Astrocyte (in vitro differentiated cells and primary cell): Measurements from ENCODE around the gene SEMA4D. TPM values are rescaled to one million over a fixed set of nuclear protein-coding genes. Genes with fewer than 3 reads are reported as not detected.

Experiments used
- DNase-seq: peaks from one replicate; pipeline ENCODE4 v3.0.0-alpha.2; 2010; ENCODE audit warnings: low read depth
- FAIRE-seq: peaks from 2 replicates; lab custom pipeline; 2011; peaks lifted over from hg19 to GRCh38; lab: Jason Lieb, UNC
- H2AFZ ChIP-seq: 2 replicates; pipeline ENCODE4 v1.6.0; 2012; ENCODE audit warnings: low read depth, low read length, inconsistent platforms
- H3K27ac ChIP-seq: 2 replicates; pipeline ENCODE4 v1.5.1; 2011; ENCODE audit warnings: low read depth, low read length, inconsistent platforms
- H3K27me3 ChIP-seq: 2 replicates; pipeline ENCODE4 v1.6.0; 2011; ENCODE audit warnings: low read length, inconsistent platforms; ENCODE audit not compliant: insufficient read depth
- H3K36me3 ChIP-seq: 2 replicates; pipeline ENCODE4 v1.5.1; 2011; ENCODE audit warnings: low read length, inconsistent platforms; ENCODE audit not compliant: insufficient read depth
- H3K4me1 ChIP-seq: 2 replicates; pipeline ENCODE4 v1.5.1; 2011; ENCODE audit warnings: low read length, inconsistent platforms; ENCODE audit not compliant: insufficient read depth
- H3K4me2 ChIP-seq: 2 replicates; pipeline ENCODE4 v1.6.0; 2012; ENCODE audit warnings: low read length, inconsistent platforms
- H3K4me3 ChIP-seq: 2 replicates; pipeline ENCODE4 v1.5.1; 2011; ENCODE audit warnings: low read depth, mild to moderate bottlenecking, low read length, inconsistent platforms; ENCODE audit not compliant: insufficient read depth
- H3K79me2 ChIP-seq: 2 replicates; pipeline ENCODE4 v1.6.0; 2012; ENCODE audit warnings: mild to moderate bottlenecking, low read length, inconsistent platforms; ENCODE audit not compliant: insufficient read depth
- H3K9ac ChIP-seq: 2 replicates; pipeline ENCODE4 v1.6.0; 2012; ENCODE audit warnings: mild to moderate bottlenecking, low read length, inconsistent platforms
- H3K9me3 ChIP-seq: 2 replicates; pipeline ENCODE4 v1.5.1; 2012; ENCODE audit warnings: low read depth, mild to moderate bottlenecking, low read length, inconsistent platforms; ENCODE audit not compliant: insufficient read depth
- H4K20me1 ChIP-seq: 2 replicates; pipeline ENCODE4 v1.6.0; 2012; ENCODE audit warnings: low read length, inconsistent platforms; ENCODE audit not compliant: insufficient read depth
- H3K27ac Mint-ChIP-seq: one replicate; pipeline ENCODE4 v1.8.0; 2021; ENCODE audit warnings: mild to moderate bottlenecking, mixed read lengths; ENCODE audit not compliant: unreplicated experiment
- H3K27me3 Mint-ChIP-seq: one replicate; pipeline ENCODE4 v1.8.0; 2021; ENCODE audit warnings: low read depth, mixed read lengths; ENCODE audit not compliant: unreplicated experiment
- H3K36me3 Mint-ChIP-seq: one replicate; pipeline ENCODE4 v1.8.0; 2021; ENCODE audit warnings: low read depth, mixed read lengths; ENCODE audit not compliant: unreplicated experiment
- H3K4me1 Mint-ChIP-seq: one replicate; pipeline ENCODE4 v1.8.0; 2021; ENCODE audit warnings: low read depth, mixed read lengths; ENCODE audit not compliant: unreplicated experiment
- H3K4me3 Mint-ChIP-seq: one replicate; pipeline ENCODE4 v1.8.0; 2021; ENCODE audit warnings: mild to moderate bottlenecking, moderate library complexity, mixed read lengths; ENCODE audit not compliant: unreplicated experiment
- H3K9me3 Mint-ChIP-seq: one replicate; pipeline ENCODE4 v1.8.0; 2021; ENCODE audit warnings: mild to moderate bottlenecking, mixed read lengths; ENCODE audit not compliant: unreplicated experiment
- CTCF ChIP-seq: IDR thresholded peaks from 2 replicates; pipeline ENCODE4 v1.5.1; 2011; ENCODE audit warnings: low read depth, mild to moderate bottlenecking, inconsistent platforms, low read length, moderate library complexity; ENCODE audit not compliant: insufficient read depth
- EZH2 ChIP-seq: IDR thresholded peaks from 2 replicates; pipeline ENCODE4 v1.6.1; 2012; ENCODE audit warnings: mild to moderate bottlenecking, low read length, inconsistent platforms; ENCODE audit not compliant: insufficient read depth
- total RNA-seq: library from RNA; stranded (reverse); gene quantifications from 2 replicates; pipeline ENCODE4 v1.2.1, GENCODE V29; 2021

The SEMA4D gene
- total RNA-seq, 1 donor from 2014 or later: 6.2 TPM

DNA sequence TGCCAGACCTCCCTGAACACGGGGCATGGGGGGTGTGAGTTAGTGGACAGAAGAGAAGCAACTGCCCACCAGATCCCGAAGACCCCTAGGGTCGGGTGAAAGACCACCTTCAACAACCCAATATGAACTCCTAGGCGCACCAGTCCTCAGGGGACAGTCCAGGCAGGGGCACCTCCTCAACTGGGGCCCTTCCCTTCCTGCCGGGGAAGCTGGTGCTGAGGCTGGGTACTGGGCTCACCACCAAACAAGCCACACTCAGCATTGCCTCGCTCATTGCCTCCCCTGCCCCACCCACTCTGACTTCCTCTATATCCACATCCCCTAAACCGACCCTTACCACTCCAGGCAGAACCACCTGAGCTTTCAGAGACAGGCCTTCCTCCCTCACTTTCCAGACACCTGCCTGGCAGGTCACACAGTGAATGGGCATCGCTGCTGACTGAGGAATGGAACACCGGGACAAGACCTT is 42.5 kb downstream of the SEMA4D start:
- Histone ChIP-seq H3K36me3 (no peaks in the 10 kb centered on the region), H4K20me1 (no peaks in the 10 kb centered on the region), H3K4me1 (no peaks in the 10 kb centered on the region), H3K27me3 (no peaks in the 10 kb centered on the region), H3K9ac (no peak overlapping the region), H3K4me3 (no peak overlapping the region), H3K79me2 (no peaks in the 10 kb centered on the region), H3K27ac (no peak overlapping the region), H2AFZ (no peak overlapping the region), H3K9me3 (no peaks in the 10 kb centered on the region), H3K4me2 (no peak overlapping the region)
- H3K9me3 Mint-ChIP-seq: no peaks in the 10 kb centered on the region
- peaks cover 8% of the 10 kb centered on the region for H3K27me3 Mint-ChIP-seq
- no peak for TF ChIP-seq EZH2
- no peak for TF ChIP-seq CTCF
- DNase-seq: no peak
- H3K27ac Mint-ChIP-seq: no peak overlapping the region
- no peaks in the 10 kb centered on the region for H3K36me3 Mint-ChIP-seq
- peaks cover 8% of the 10 kb centered on the region for H3K4me1 Mint-ChIP-seq
- FAIRE-seq: no peak
- H3K4me3 Mint-ChIP-seq: no peak overlapping the region

GRCh38 chr9:89454498-89455355 is 43.2 kb downstream of the SEMA4D start:
- Mint-ChIP-seq H3K4me1 (peaks cover 8% of the 10 kb centered on the region), H3K27ac (no peak overlapping the region), H3K36me3 (no peaks in the 10 kb centered on the region), H3K27me3 (peaks cover 8% of the 10 kb centered on the region), H3K9me3 (no peaks in the 10 kb centered on the region), H3K4me3 (no peak overlapping the region)
- Histone ChIP-seq H2AFZ (no peak overlapping the region), H3K36me3 (no peaks in the 10 kb centered on the region), H3K4me3 (no peak overlapping the region), H3K79me2 (no peaks in the 10 kb centered on the region), H3K4me1 (no peaks in the 10 kb centered on the region), H4K20me1 (no peaks in the 10 kb centered on the region), H3K27me3 (no peaks in the 10 kb centered on the region), H3K9me3 (no peaks in the 10 kb centered on the region), H3K27ac (no peak overlapping the region), H3K9ac (no peak overlapping the region), H3K4me2 (no peak overlapping the region)
- FAIRE-seq (no peak), DNase-seq (no peak)
- TF ChIP-seq CTCF (no peak), EZH2 (no peak)

DNA sequence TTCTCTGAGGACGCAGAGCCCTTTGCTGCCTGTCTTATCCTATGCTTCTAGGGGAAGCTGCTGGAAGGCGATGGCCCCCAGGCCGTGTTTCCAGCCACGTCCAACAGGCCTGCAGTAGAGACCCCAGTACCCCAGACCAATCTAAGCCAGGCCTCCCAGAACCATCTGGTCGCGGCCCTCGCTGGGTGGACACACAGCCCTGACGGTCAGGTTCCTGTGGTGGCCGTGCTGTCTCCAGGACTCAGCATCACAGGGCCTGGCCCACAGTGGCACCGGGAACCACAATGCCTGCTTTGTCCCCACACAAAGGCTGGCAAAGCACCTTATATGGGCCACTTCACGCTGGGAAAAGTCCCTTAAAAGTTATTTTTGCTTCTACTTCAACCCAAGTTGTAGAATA is 44.5 kb downstream of the SEMA4D start:
- Mint-ChIP-seq H3K4me3 (no peak overlapping the region), H3K27ac (no peak overlapping the region), H3K36me3 (no peaks in the 10 kb centered on the region), H3K4me1 (peaks cover 4% of the 10 kb centered on the region), H3K27me3 (peaks cover 13% of the 10 kb centered on the region), H3K9me3 (no peaks in the 10 kb centered on the region)
- Histone ChIP-seq H3K27ac (no peak overlapping the region), H3K79me2 (no peaks in the 10 kb centered on the region), H3K9ac (no peak overlapping the region), H4K20me1 (no peaks in the 10 kb centered on the region), H3K4me1 (no peaks in the 10 kb centered on the region), H3K27me3 (no peaks in the 10 kb centered on the region), H3K36me3 (no peaks in the 10 kb centered on the region), H2AFZ (no peak overlapping the region), H3K4me2 (no peak overlapping the region), H3K9me3 (no peaks in the 10 kb centered on the region), H3K4me3 (no peak overlapping the region)
- no peak for TF ChIP-seq EZH2
- no peak for TF ChIP-seq CTCF
- FAIRE-seq (no peak), DNase-seq (no peak)
